Measurements from ENCODE around the gene SEC31A.
A peak's percentile ranks its signal among the peaks of the same experiment; 100 is the strongest.

The SEC31A gene

GRCh38 chr4:82797405-82798111 lies 93.4 kb downstream of the SEC31A start:
- no peak for DNase-seq (ENCODE audit: low read depth, low spot score)

- no peak for DNase-seq (ENCODE audit: low read depth, low spot score)
Observed at GRCh38 chr4:82797040-82797404, 93.9 kb downstream of the SEC31A start.

GRCh38 chr4:82792912-82793649 lies 97.9 kb downstream of the SEC31A start:
- DNase-seq (ENCODE audit: low read depth, low spot score): no peak

GRCh38 chr4:82791179-82791578 lies 99.8 kb downstream of the SEC31A start:
- DNase-seq (ENCODE audit: low read depth, low spot score): no peak

GRCh38 chr4:82790060-82790660 lies 100.8 kb downstream of the SEC31A start:
- DNase-seq (ENCODE audit: low read depth, low spot score): no peak

- no peak for DNase-seq (ENCODE audit: low read depth, low spot score)
Observed at GRCh38 chr4:82789025-82789776, 101.8 kb downstream of the SEC31A start.

GRCh38 chr4:82787342-82787741 lies 103.6 kb downstream of the SEC31A start:
- DNase-seq (ENCODE audit: low read depth, low spot score): no peak

GRCh38 chr4:82786828-82787227 lies 104.1 kb downstream of the SEC31A start:
- no peak for DNase-seq (ENCODE audit: low read depth, low spot score)

- no peak for DNase-seq (ENCODE audit: low read depth, low spot score)
Observed at GRCh38 chr4:82785611-82786400, 105.1 kb downstream of the SEC31A start.

- DNase-seq (ENCODE audit: low read depth, low spot score): no peak
Observed at GRCh38 chr4:82784681-82785610, 106.0 kb downstream of the SEC31A start.

- DNase-seq (ENCODE audit: low read depth, low spot score): no peak
Observed at GRCh38 chr4:82782626-82783345, 108.2 kb downstream of the SEC31A start.

- DNase-seq (ENCODE audit: low read depth, low spot score): peak; percentile 86
Observed at GRCh38 chr4:82780752-82781231, 110.2 kb downstream of the SEC31A start.

GRCh38 chr4:82780170-82780751 lies 110.7 kb downstream of the SEC31A start:
- no peak for DNase-seq (ENCODE audit: low read depth, low spot score)

- no peak for DNase-seq (ENCODE audit: low read depth, low spot score)
Observed at GRCh38 chr4:82779032-82779431, 111.9 kb downstream of the SEC31A start.

GRCh38 chr4:82777857-82778525 lies 113.0 kb downstream of the SEC31A start:
- no peak for DNase-seq (ENCODE audit: low read depth, low spot score)

GRCh38 chr4:82776925-82777542 lies 113.9 kb downstream of the SEC31A start:
- DNase-seq (ENCODE audit: low read depth, low spot score): no peak

- DNase-seq (ENCODE audit: low read depth, low spot score): no peak
Observed at GRCh38 chr4:82775243-82775642, 115.7 kb downstream of the SEC31A start.

- DNase-seq (ENCODE audit: low read depth, low spot score): no peak
Observed at GRCh38 chr4:82774711-82775171, 116.2 kb downstream of the SEC31A start.

Data from brain pericyte (primary cell).